RPMI7951 (cell line): ENCODE data around the gene C3orf20. TPM values are rescaled to one million over a fixed set of nuclear protein-coding genes. Genes with fewer than 3 reads are reported as not detected.

Experiments
- DNase-seq: peaks from one replicate; pipeline ENCODE4 v3.0.0-alpha.2; 2012; ENCODE audit warnings: low read depth
- total RNA-seq: library from RNA; depleted of rRNA; stranded (reverse); fragments of >200 nt; shearing (Covaris generic); gene quantifications from 2 replicates; pipeline ENCODE4 v1.2.3, GENCODE V29; 2014

C3orf20 gene
- total RNA-seq, 1 experiment from 2014 or later, result not detected

GRCh38 chr3:14650193-14650592 lies 24.7 kb upstream of the C3orf20 start:
- no peak for DNase-seq

- DNase-seq, result peak; percentile 99
Observed at GRCh38 chr3:14651440-14652251, 23.3 kb upstream of the C3orf20 start, which contains the start of gene CCDC174. Gene CCDC174 (plus strand): TSS chr3:14651762. CDS start chr3:14651837, 75 bp downstream.

- DNase-seq, result peak; percentile 33
Observed at GRCh38 chr3:14652360-14652907, 22.5 kb upstream of the C3orf20 start.

GRCh38 chr3:14657579-14657978 lies 17.4 kb upstream of the C3orf20 start:
- DNase-seq, result no peak

GRCh38 chr3:14658978-14659377 lies 16.0 kb upstream of the C3orf20 start:
- no peak for DNase-seq

- no peak for DNase-seq
Observed at GRCh38 chr3:14660942-14661341, 14.0 kb upstream of the C3orf20 start.

GRCh38 chr3:14663396-14664135 lies 11.4 kb upstream of the C3orf20 start:
- no peak for DNase-seq

- DNase-seq, result no peak
Observed at GRCh38 chr3:14664170-14664569, 10.8 kb upstream of the C3orf20 start.

- DNase-seq, result no peak
Observed at GRCh38 chr3:14672588-14672987, 2.4 kb upstream of the C3orf20 start.

- DNase-seq, result no peak
Observed at GRCh38 chr3:14676881-14677280, 1.9 kb downstream of the C3orf20 start.

- DNase-seq, result no peak
Observed at GRCh38 chr3:14678015-14678503, 3.1 kb downstream of the C3orf20 start.

GRCh38 chr3:14680115-14680514 lies 5.2 kb downstream of the C3orf20 start:
- no peak for DNase-seq

GRCh38 chr3:14680716-14681115 lies 5.8 kb downstream of the C3orf20 start:
- peak; percentile 56 for DNase-seq

- no peak for DNase-seq
Observed at GRCh38 chr3:14684447-14684846, 9.5 kb downstream of the C3orf20 start.

- DNase-seq, result no peak
Observed at GRCh38 chr3:14685179-14685578, 10.2 kb downstream of the C3orf20 start.

- no peak for DNase-seq
Observed at GRCh38 chr3:14687360-14687759, 12.4 kb downstream of the C3orf20 start.

GRCh38 chr3:14688525-14688924 lies 13.6 kb downstream of the C3orf20 start:
- DNase-seq, result no peak

GRCh38 chr3:14689247-14689980 lies 14.5 kb downstream of the C3orf20 start:
- DNase-seq, result no peak

- DNase-seq, result no peak
Observed at GRCh38 chr3:14691239-14691638, 16.3 kb downstream of the C3orf20 start.

GRCh38 chr3:14691719-14692118 lies 16.8 kb downstream of the C3orf20 start:
- no peak for DNase-seq

- DNase-seq, result no peak
Observed at GRCh38 chr3:14698601-14699244, 23.8 kb downstream of the C3orf20 start.
